HEK293 (cell line): ENCODE measurements around the gene NR3C2.

ENCODE experiments used
- CTCF ChIA-PET: fragments of 350-600 bp; formaldehyde crosslinking; extraction: SDS; loops from one replicate; lab custom pipeline; 2021; ENCODE audit warnings: antibody characterized with exemption; lab: Yijun Ruan, JAX
- POLR2A ChIA-PET: fragments of 300-600 bp; formaldehyde crosslinking; extraction: SDS; loops from one replicate; lab custom pipeline; 2020; ENCODE audit warnings: antibody characterized with exemption, inconsistent platforms; lab: Yijun Ruan, JAX
- H3K27ac ChIP-seq: fragments of 200-500 bp; sonication (Bioruptor generic); 2 replicates; pipeline ENCODE4 v1.5.1; 2014; ENCODE audit warnings: low read depth, low read length, control low read depth, inconsistent platforms; ENCODE audit errors: extremely low read depth
- H3K36me3 ChIP-seq, 2 experiments: fragments of 200-500 bp in 1 of 2; sonication (Bioruptor generic) in 1 of 2; 1 replicate in 1 of 2; 2 replicates in 1 of 2; pipeline ENCODE4 v1.5.1; 2014 to 2017; ENCODE audit warnings: inconsistent platforms in 2 of 2, low read length in 2 of 2; ENCODE audit not compliant: control insufficient read depth in 2 of 2, insufficient read depth in 1 of 2
- H3K4me1 ChIP-seq: fragments of 200-500 bp; sonication (Bioruptor generic); 2 replicates; pipeline ENCODE4 v1.5.1; 2014; ENCODE audit warnings: mild to moderate bottlenecking, low read length, inconsistent platforms; ENCODE audit not compliant: control insufficient read depth, insufficient read depth
- H3K4me3 ChIP-seq: 2 replicates; pipeline ENCODE4 v1.5.1; 2011; ENCODE audit warnings: low read depth, mild to moderate bottlenecking, control low read depth, low read length, moderate library complexity
- H3K9me3 ChIP-seq: fragments of 200-500 bp; sonication (Bioruptor generic); 2 replicates; pipeline ENCODE4 v1.5.1; 2014; ENCODE audit warnings: low read depth, low read length, inconsistent platforms; ENCODE audit not compliant: control insufficient read depth, insufficient read depth
- GFI1B ChIP-seq: fragments of 450-650 bp; formaldehyde crosslinking; IDR thresholded peaks from 2 replicates; pipeline ENCODE4 v1.5.1; 2016; ENCODE audit warnings: missing biosample characterization, missing genetic modification characterization
- KLF17 ChIP-seq: fragments of 450-650 bp; formaldehyde crosslinking; IDR thresholded peaks from 2 replicates; pipeline ENCODE4 v1.5.1; 2016; ENCODE audit warnings: missing biosample characterization, missing genetic modification characterization
- MYNN ChIP-seq: fragments of 450-650 bp; formaldehyde crosslinking; IDR thresholded peaks from 2 replicates; pipeline ENCODE4 v1.5.1; 2016; ENCODE audit warnings: missing biosample characterization, missing genetic modification characterization, borderline replicate concordance
- MZF1 ChIP-seq: fragments of 450-650 bp; formaldehyde crosslinking; IDR thresholded peaks from 2 replicates; pipeline ENCODE4 v1.5.1; 2017; ENCODE audit warnings: missing biosample characterization, missing genetic modification characterization, borderline replicate concordance
- RBAK ChIP-seq: fragments of 450-650 bp; formaldehyde crosslinking; IDR thresholded peaks from 2 replicates; pipeline ENCODE4 v1.5.1; 2016; ENCODE audit warnings: missing biosample characterization, missing genetic modification characterization
- YY2 ChIP-seq: fragments of 450-650 bp; formaldehyde crosslinking; IDR thresholded peaks from 2 replicates; pipeline ENCODE4 v1.5.1; 2016; ENCODE audit warnings: missing biosample characterization, missing genetic modification characterization
- ZBTB11 ChIP-seq: fragments of 450-650 bp; formaldehyde crosslinking; conservative IDR thresholded peaks from 2 replicates; pipeline ENCODE4 v1.5.1; 2016; ENCODE audit warnings: low read depth, missing biosample characterization, missing genetic modification characterization
- ZBTB20 ChIP-seq: fragments of 450-650 bp; formaldehyde crosslinking; IDR thresholded peaks from 2 replicates; pipeline ENCODE4 v1.5.1; 2016; ENCODE audit warnings: missing biosample characterization, missing genetic modification characterization
- ZBTB8A ChIP-seq: fragments of 450-650 bp; formaldehyde crosslinking; IDR thresholded peaks from 2 replicates; pipeline ENCODE4 v1.5.1; 2016; ENCODE audit warnings: missing biosample characterization, missing genetic modification characterization
- ZNF2 ChIP-seq: fragments of 450-650 bp; formaldehyde crosslinking; IDR thresholded peaks from 2 replicates; pipeline ENCODE4 v1.5.1; 2016; ENCODE audit warnings: missing biosample characterization, missing genetic modification characterization
- ZNF24 ChIP-seq: fragments of 450-650 bp; formaldehyde crosslinking; IDR thresholded peaks from 2 replicates; pipeline ENCODE4 v1.5.1; 2016; ENCODE audit warnings: missing biosample characterization, missing genetic modification characterization
- ZNF248 ChIP-seq: fragments of 450-650 bp; formaldehyde crosslinking; IDR thresholded peaks from 2 replicates; pipeline ENCODE4 v1.5.1; 2017; ENCODE audit warnings: missing biosample characterization, missing genetic modification characterization
- ZNF354C ChIP-seq: fragments of 450-650 bp; formaldehyde crosslinking; IDR thresholded peaks from 2 replicates; pipeline ENCODE4 v1.5.1; 2016; ENCODE audit warnings: missing biosample characterization, missing genetic modification characterization, low read depth, borderline replicate concordance
- ZNF366 ChIP-seq: fragments of 450-650 bp; formaldehyde crosslinking; conservative IDR thresholded peaks from 2 replicates; pipeline ENCODE4 v1.5.1; 2016; ENCODE audit warnings: missing biosample characterization, missing genetic modification characterization
- ZNF37A ChIP-seq: fragments of 450-650 bp; IDR thresholded peaks from 2 replicates; pipeline ENCODE4 v1.5.1; 2018; ENCODE audit warnings: missing biosample characterization, missing genetic modification characterization
- ZNF394 ChIP-seq: fragments of 450-650 bp; formaldehyde crosslinking; IDR thresholded peaks from 2 replicates; pipeline ENCODE4 v1.5.1; 2016; ENCODE audit warnings: missing biosample characterization, missing genetic modification characterization, mild to moderate bottlenecking, moderate library complexity, borderline replicate concordance
- ZNF416 ChIP-seq: fragments of 450-650 bp; formaldehyde crosslinking; IDR thresholded peaks from 2 replicates; pipeline ENCODE4 v1.5.1; 2016; ENCODE audit warnings: missing biosample characterization, missing genetic modification characterization
- ZNF501 ChIP-seq: fragments of 450-650 bp; formaldehyde crosslinking; IDR thresholded peaks from 2 replicates; pipeline ENCODE4 v1.5.1; 2016; ENCODE audit warnings: missing biosample characterization, missing genetic modification characterization
- ZNF596 ChIP-seq: fragments of 450-650 bp; IDR thresholded peaks from 2 replicates; pipeline ENCODE4 v1.5.0; 2018; ENCODE audit warnings: missing biosample characterization, mild to moderate bottlenecking, missing genetic modification characterization, moderate library complexity
- ZNF600 ChIP-seq: fragments of 450-650 bp; formaldehyde crosslinking; IDR thresholded peaks from 2 replicates; pipeline ENCODE4 v1.5.1; 2016; ENCODE audit warnings: missing biosample characterization, missing genetic modification characterization
- ZNF623 ChIP-seq: fragments of 450-650 bp; formaldehyde crosslinking; IDR thresholded peaks from 2 replicates; pipeline ENCODE4 v1.5.1; 2016; ENCODE audit warnings: missing biosample characterization, missing genetic modification characterization
- ZNF791 ChIP-seq: fragments of 450-650 bp; formaldehyde crosslinking; IDR thresholded peaks from 2 replicates; pipeline ENCODE4 v1.5.1; 2016; ENCODE audit warnings: missing biosample characterization, missing genetic modification characterization
- TF ChIP-seq, protein P1 (sequence below): fragments of 450-650 bp; formaldehyde crosslinking; IDR thresholded peaks from 2 replicates; pipeline ENCODE4 v1.5.0; 2017; ENCODE audit warnings: missing biosample characterization, missing genetic modification characterization, borderline replicate concordance
- TF ChIP-seq, protein P2 (sequence below): fragments of 450-650 bp; formaldehyde crosslinking; IDR thresholded peaks from 2 replicates; pipeline ENCODE4 v1.5.1; 2016; ENCODE audit warnings: missing biosample characterization, missing genetic modification characterization
- TF ChIP-seq, protein P3 (sequence below): fragments of 450-650 bp; formaldehyde crosslinking; IDR thresholded peaks from 2 replicates; pipeline ENCODE4 v1.5.1; 2016; ENCODE audit warnings: missing biosample characterization, missing genetic modification characterization
- TF ChIP-seq, protein P4 (sequence below): fragments of 450-650 bp; formaldehyde crosslinking; IDR thresholded peaks from 2 replicates; pipeline ENCODE4; 2016; ENCODE audit warnings: missing biosample characterization, missing genetic modification characterization

The NR3C2 gene

GRCh38 chr4:148112231-148112982, 329.8 kb downstream of the NR3C2 start:
- POLR2A ChIA-PET: no interaction called here
- TF ChIP-seq ZNF37A: no peak
- TF ChIP-seq ZNF501 (tag by site-specific recombination): no peak
- no peak for TF ChIP-seq ZNF248 (tag by site-specific recombination)
- TF ChIP-seq ZNF354C (tag by site-specific recombination): no peak
- TF ChIP-seq ZNF2 (tag by site-specific recombination): no peak
- no peak for TF ChIP-seq ZNF366 (tag by site-specific recombination)
- TF ChIP-seq RBAK: no peak
- TF ChIP-seq MYNN (tag by site-specific recombination): no peak
- TF ChIP-seq ZBTB11: no peak
- TF ChIP-seq ZNF791: no peak
- TF ChIP-seq ZNF600 (tag by site-specific recombination): no peak
- TF ChIP-seq, protein P1, sequence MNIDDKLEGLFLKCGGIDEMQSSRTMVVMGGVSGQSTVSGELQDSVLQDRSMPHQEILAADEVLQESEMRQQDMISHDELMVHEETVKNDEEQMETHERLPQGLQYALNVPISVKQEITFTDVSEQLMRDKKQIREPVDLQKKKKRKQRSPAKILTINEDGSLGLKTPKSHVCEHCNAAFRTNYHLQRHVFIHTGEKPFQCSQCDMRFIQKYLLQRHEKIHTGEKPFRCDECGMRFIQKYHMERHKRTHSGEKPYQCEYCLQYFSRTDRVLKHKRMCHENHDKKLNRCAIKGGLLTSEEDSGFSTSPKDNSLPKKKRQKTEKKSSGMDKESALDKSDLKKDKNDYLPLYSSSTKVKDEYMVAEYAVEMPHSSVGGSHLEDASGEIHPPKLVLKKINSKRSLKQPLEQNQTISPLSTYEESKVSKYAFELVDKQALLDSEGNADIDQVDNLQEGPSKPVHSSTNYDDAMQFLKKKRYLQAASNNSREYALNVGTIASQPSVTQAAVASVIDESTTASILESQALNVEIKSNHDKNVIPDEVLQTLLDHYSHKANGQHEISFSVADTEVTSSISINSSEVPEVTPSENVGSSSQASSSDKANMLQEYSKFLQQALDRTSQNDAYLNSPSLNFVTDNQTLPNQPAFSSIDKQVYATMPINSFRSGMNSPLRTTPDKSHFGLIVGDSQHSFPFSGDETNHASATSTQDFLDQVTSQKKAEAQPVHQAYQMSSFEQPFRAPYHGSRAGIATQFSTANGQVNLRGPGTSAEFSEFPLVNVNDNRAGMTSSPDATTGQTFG: no peak
- TF ChIP-seq, protein P2, sequence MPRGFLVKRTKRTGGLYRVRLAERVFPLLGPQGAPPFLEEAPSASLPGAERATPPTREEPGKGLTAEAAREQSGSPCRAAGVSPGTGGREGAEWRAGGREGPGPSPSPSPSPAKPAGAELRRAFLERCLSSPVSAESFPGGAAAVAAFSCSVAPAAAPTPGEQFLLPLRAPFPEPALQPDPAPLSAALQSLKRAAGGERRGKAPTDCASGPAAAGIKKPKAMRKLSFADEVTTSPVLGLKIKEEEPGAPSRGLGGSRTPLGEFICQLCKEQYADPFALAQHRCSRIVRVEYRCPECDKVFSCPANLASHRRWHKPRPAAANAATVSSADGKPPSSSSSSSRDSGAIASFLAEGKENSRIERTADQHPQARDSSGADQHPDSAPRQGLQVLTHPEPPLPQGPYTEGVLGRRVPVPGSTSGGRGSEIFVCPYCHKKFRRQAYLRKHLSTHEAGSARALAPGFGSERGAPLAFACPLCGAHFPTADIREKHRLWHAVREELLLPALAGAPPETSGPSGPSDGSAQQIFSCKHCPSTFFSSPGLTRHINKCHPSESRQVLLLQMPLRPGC: no peak
- no peak for TF ChIP-seq ZNF596
- TF ChIP-seq ZNF416 (tag by site-specific recombination): no peak
- TF ChIP-seq MZF1: no peak
- no peak for TF ChIP-seq ZNF623
- no peak for TF ChIP-seq ZBTB8A (tag by site-specific recombination)
- TF ChIP-seq GFI1B (tag by site-specific recombination): no peak
- TF ChIP-seq, all 188 proteins: peak for 0
- no peak overlapping the region for H3K4me3 ChIP-seq
- peaks cover 7% of the 10 kb centered on the region; the same call in 1 of the 2 replicates for H3K4me1 ChIP-seq
- H3K9me3 ChIP-seq: no peaks in the 10 kb centered on the region
- no peak overlapping the region for H3K27ac ChIP-seq
- CTCF ChIA-PET: interaction anchor here (0.7 kb wide), 1 partner anchor 93 kb away, joined by 3 read pairs; no protein-coding TSS in a partner anchor
- H3K36me3 ChIP-seq: peaks cover 0 to 24% of the 10 kb centered on the region in 2 experiments; a peak in 2 of 3 replicates

GRCh38 chr4:148110169-148110568, 332.0 kb downstream of the NR3C2 start:
- H3K36me3 ChIP-seq: peaks cover 0 to 24% of the 10 kb centered on the region in 2 experiments; a peak in 2 of 3 replicates
- no peak overlapping the region for H3K27ac ChIP-seq
- no peak for TF ChIP-seq ZNF24
- TF ChIP-seq ZNF394 (tag by site-specific recombination): no peak
- no peak for TF ChIP-seq ZNF623
- no peak for TF ChIP-seq KLF17 (tag by site-specific recombination)
- no peak for TF ChIP-seq ZBTB20 (tag by site-specific recombination)
- TF ChIP-seq, protein P3, sequence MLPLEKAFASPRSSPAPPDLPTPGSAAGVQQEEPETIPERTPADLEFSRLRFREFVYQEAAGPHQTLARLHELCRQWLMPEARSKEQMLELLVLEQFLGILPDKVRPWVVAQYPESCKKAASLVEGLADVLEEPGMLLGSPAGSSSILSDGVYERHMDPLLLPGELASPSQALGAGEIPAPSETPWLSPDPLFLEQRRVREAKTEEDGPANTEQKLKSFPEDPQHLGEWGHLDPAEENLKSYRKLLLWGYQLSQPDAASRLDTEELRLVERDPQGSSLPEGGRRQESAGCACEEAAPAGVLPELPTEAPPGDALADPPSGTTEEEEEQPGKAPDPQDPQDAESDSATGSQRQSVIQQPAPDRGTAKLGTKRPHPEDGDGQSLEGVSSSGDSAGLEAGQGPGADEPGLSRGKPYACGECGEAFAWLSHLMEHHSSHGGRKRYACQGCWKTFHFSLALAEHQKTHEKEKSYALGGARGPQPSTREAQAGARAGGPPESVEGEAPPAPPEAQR (tag by site-specific recombination): no peak
- no peak for TF ChIP-seq YY2 (tag by site-specific recombination)
- TF ChIP-seq, protein P4, sequence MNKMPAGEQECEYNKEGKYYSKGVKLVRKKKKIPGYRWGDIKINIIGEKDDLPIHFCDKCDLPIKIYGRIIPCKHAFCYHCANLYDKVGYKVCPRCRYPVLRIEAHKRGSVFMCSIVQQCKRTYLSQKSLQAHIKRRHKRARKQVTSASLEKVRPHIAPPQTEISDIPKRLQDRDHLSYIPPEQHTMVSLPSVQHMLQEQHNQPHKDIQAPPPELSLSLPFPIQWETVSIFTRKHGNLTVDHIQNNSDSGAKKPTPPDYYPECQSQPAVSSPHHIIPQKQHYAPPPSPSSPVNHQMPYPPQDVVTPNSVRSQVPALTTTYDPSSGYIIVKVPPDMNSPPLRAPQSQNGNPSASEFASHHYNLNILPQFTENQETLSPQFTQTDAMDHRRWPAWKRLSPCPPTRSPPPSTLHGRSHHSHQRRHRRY (tag by site-specific recombination): no peak
- no peak overlapping the region for H3K4me3 ChIP-seq
- ChIA-PET POLR2A (no interaction called here), CTCF (no interaction called here)
- H3K4me1 ChIP-seq: no peaks in the 10 kb centered on the region
- no peaks in the 10 kb centered on the region for H3K9me3 ChIP-seq
